ENCODE data around the gene CNTROB.

CNTROB gene, protein sequence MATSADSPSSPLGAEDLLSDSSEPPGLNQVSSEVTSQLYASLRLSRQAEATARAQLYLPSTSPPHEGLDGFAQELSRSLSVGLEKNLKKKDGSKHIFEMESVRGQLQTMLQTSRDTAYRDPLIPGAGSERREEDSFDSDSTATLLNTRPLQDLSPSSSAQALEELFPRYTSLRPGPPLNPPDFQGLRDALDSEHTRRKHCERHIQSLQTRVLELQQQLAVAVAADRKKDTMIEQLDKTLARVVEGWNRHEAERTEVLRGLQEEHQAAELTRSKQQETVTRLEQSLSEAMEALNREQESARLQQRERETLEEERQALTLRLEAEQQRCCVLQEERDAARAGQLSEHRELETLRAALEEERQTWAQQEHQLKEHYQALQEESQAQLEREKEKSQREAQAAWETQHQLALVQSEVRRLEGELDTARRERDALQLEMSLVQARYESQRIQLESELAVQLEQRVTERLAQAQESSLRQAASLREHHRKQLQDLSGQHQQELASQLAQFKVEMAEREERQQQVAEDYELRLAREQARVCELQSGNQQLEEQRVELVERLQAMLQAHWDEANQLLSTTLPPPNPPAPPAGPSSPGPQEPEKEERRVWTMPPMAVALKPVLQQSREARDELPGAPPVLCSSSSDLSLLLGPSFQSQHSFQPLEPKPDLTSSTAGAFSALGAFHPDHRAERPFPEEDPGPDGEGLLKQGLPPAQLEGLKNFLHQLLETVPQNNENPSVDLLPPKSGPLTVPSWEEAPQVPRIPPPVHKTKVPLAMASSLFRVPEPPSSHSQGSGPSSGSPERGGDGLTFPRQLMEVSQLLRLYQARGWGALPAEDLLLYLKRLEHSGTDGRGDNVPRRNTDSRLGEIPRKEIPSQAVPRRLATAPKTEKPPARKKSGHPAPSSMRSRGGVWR

DNA sequence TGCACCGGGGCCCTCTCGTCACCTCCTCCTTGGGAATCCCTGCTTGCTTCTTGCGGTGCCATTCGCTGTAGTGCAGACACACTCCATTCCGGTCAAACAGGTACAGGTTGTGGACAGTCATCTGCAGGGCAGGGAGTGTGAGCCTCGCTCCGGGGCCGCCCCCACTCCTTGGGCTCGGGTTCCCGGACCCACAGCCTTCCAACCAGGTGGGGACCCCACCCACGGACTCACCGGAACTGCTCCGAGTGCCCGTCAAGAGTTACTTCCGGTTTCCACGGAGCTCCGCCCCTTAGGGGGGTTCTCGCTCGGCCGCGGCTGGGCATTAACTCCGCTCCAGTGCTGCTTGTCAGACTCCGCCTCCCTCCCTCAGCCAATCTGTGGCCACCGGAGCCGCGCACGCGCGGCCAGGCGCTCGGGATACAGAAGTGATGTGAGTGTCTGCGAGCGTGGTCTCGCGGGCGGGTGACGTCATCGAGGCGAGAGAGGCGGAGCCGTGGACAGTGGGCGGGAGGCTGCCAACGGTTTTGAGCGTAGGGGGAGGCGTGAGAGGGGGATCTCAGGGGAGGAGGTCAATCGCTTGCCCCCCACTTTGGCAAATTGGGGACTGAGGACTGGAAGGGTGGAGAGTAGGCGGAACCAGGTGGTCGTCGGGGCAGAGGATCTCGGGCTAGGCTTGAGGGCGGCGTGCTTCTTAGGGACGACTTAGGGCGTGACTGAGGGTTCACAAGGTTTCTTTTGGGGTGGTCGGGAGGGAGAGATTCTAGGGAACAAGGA is at the start of gene CNTROB, which contains the start of gene TRAPPC1:
Gene CNTROB (plus strand): TSS at position 498 of the 774 bp plus-strand sequence. CDS start 874 bp downstream, outside the sequence.
Gene TRAPPC1 (minus strand): TSS at position 238 of the 774 bp plus-strand sequence. CDS start 117 bp downstream, at position 121.
- peak; percentile 62 for DNase-seq

DNA sequence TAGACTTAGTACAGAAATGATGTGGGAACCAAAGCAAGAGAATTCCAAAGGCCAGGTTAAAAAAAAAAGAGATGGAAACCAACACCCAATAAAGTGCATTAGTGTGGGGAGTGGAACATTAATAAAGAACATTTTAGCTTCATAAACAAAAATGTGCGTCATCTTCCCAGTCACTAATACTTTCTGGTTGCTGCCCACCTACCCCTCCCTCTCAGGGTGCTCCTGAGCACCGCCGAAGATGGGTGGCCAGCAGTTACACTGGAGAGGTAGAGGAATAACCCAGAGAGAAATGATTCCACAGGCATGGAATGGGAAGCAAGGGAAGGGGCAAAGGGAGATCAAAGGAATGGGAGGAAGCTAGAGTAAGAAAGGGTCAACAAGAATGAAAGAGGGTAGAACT is 49.4 kb upstream of the CNTROB start:
- no peak for DNase-seq

GRCh38 chr17:7883781-7884386 is 48.1 kb upstream of the CNTROB start:
- DNase-seq, result no peak

- DNase-seq, result no peak
These were observed 47.2 kb upstream of the CNTROB start for GRCh38 chr17:7884581-7885366.

DNA sequence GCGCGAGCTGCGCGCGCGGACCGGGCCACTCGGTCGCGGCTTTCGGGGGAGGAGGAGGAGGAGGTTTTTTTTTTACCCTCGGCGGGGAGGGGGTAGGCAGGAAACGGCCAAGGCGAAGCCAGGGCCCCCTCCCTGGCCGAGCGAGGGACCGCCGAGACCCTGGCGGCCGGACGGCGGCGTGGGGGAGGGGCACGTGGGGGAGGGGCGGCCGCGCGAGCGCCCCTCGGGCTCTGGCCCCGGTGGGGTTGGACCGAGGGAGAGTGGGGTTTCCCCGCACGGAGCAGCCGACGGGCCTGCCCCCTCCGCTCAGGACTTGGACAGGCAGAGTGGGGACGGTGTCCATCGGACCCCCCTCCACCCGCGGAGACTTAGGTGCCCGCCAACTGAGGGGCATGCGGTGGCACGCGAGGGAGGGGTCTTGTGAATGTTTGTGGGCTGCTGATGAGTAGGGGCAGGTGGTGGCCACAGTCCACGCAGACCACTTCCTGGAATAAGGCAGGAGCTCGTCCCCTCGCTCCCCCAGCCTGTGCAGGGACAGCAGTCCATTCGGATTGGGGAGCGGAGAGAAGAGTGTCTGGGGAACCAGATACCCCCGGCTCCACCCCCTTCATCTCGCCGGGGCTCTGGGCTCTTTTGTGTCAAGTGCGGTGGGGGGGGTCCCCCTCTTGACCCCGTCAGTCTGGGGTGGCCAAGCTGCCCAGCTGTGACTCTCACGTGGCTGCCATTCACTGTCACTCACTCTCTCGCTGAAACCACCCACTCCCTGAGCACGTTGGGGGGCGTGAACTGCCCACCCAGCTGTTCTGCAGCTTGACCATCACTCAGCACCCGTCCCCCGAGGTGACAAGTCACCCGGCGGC is 46.4 kb upstream of the CNTROB start:
- no peak for DNase-seq

GRCh38 chr17:7886227-7887037 is 45.6 kb upstream of the CNTROB start:
- DNase-seq, result no peak

- no peak for DNase-seq
These were observed 44.9 kb upstream of the CNTROB start for GRCh38 chr17:7887038-7887481.

DNA sequence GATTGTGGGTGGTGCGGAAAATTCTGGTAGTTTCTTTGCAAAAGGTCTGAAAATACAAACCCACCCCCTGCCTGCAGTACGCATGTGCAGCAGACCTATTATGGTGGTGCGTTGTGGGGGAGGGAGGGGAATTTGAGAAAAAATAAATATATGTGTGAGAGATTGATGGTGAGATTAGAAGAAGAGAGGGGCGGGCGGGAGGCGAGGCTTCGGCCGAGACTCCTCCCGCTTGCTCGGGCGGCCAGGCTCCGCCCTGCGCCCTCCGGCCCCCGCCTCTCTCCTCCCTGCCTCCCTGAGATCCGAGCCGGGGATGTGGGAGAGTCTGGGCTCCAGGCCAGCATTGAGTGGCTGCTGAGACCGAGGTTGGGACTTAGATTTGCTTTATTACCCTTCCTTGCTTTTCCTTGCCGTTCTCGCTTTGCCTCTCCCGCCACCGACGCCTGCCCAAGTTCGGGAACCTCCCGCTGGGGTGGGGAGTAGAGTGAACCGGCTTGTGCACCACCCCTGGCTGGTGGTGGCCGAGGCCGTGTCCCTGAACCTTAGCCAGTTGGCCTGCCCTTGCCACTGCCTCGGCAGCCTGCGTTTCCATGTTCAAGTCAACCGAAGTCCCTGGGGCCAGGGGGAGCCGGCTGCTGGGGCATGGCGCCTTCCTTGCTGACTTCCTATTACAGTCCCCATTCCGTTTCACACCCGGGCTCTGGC is 44.4 kb upstream of the CNTROB start:
- peak; percentile 72 for DNase-seq

- DNase-seq, result no peak
These were observed 43.7 kb upstream of the CNTROB start, which contains the start of gene CHD3 for GRCh38 chr17:7888184-7888920. TSS of gene CHD3 (plus strand) at chr17:7888789. CDS start at chr17:7889001, 212 bp downstream.

DNA sequence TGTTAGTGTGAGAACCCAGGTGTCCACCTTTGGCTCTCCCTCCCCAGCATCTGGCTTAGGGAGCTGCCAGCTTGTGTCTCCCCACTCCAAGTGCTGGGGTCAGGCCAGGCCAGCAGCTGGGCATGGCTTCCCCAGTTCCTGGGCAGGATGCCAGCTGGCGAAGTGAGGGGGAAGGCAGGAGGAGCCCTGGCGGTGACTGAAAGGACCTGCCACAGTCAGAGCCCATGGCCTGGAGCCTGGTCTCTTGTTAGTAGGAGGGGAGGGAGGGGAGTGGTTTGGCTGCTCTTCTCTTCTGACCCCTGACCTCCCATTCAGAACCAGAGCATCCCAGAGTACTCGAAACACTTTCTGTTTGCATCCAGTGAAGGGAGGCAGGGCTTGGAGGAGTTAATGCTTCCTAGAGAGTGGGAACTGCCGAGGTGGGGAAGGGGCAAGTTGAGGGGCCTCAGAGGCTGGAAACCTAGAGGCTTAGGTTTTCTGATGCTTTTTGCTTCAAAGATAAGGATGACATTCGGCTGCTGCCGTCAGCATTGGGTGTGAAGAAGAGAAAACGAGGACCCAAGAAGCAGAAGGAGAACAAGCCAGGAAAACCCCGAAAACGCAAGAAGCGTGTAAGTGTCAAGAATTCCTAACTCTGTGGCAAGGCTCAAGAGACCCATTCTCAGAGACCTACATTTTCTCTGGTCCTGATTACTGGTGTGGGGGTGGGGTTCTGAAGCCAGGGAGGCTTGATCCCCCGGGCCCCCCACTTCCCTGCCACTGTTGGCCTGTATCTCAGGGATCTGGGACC is 42.6 kb upstream of the CNTROB start:
- no peak for DNase-seq

DNA sequence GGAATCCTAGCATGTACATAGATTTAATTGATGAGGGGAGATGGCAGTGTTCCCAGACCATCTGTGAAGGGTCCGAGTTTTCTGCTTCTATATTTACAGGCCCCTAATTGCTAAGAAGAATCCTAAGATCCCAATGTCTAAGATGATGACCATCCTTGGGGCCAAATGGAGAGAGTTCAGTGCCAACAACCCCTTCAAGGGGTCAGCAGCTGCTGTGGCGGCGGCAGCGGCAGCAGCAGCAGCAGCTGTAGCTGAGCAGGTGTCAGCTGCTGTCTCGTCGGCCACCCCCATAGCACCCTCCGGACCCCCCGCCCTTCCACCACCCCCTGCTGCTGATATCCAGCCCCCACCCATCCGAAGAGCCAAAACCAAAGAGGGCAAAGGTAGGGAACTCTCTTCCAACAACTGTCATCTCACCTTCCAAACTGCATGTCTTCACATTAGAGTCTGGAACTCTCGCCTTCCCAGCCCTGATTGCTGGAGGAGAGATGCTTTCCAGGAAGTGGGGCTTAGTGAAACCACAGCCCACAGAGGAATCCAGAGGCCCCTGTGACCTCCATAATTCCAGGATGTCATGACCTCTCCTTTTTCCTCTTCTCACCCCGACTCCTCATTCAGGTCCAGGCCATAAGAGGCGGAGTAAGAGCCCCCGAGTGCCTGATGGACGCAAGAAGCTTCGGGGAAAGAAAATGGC is 38.7 kb upstream of the CNTROB start:
- DNase-seq, result no peak

DNA sequence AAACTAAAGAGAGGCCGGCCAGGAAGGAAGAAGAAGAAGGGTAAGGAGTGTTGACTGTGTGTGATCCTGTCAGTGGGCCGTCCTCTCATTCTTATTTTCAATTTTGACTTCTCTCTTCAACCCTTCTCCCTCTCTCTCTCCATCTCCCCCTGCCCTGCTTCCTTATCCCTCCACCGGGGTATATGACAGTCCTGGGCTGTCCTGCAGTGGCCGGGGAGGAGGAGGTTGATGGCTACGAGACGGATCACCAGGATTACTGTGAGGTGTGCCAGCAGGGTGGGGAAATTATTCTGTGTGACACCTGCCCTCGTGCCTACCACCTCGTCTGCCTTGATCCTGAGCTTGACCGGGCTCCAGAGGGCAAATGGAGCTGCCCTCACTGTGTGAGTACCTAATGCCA is 37.8 kb upstream of the CNTROB start:
- no peak for DNase-seq

DNA sequence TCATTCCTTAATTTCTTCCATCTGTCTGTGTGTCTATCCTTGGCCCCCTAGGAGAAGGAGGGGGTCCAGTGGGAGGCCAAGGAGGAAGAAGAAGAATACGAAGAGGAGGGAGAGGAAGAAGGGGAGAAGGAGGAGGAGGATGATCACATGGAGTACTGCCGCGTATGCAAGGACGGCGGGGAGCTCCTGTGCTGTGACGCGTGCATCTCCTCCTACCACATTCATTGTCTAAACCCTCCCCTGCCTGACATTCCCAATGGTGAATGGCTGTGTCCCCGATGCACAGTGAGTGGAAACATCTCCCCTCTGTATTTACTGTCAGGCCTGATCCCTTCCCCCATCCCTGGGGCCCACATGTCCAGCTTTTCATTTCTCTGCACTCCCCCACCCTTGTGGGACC is 37.1 kb upstream of the CNTROB start:
- no peak for DNase-seq

GRCh38 chr17:7897090-7897489 is 34.9 kb upstream of the CNTROB start:
- no peak for DNase-seq

DNA sequence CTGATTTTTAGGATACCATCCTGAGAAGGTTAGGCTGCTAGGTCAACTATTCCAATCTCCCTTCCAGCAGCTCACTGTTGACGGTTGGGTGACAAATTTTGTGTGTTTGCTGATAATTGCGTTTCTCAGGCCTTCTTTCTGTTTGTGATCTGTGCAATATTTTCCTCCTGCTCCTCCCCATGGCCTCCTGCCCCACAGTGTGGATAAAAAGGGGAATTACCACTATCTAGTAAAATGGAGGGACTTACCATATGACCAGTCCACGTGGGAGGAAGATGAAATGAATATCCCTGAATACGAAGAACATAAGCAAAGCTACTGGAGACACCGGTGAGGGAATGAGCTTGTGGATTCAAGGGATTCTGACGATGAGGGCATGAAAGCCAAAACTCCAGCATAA is 34.2 kb upstream of the CNTROB start:
- DNase-seq, result no peak

Data from NCI-H187 treated with DMSO at 0.1 percent for 48 hours (cell line).